ENCODE data around the gene LPAR3. TPM values are rescaled to one million over a fixed set of nuclear protein-coding genes. Genes with fewer than 3 reads are reported as not detected.

LPAR3 gene
- polyA plus RNA-seq, 3 donors: not detected

GRCh38 chr1:84773933-84774497, 119.0 kb downstream of the LPAR3 start:
- 80% methylated on average over 1 of the region's 4 CpGs for WGBS (ENCODE audit: insufficient coverage)
- H3K4me1 Mint-ChIP-seq: peaks cover 1% of the 10 kb centered on the region
- peaks cover 2 to 5% (median 4%) of the 10 kb centered on the region in 3 donors for H3K27me3 Mint-ChIP-seq (ENCODE audit: low read depth in 3 of 3)
- H3K36me3 ChIP-seq (replicated peaks in 1 of 2; ENCODE audit: control insufficient read depth in 1 of 2, insufficient read depth in 2 of 2, low read length in 2 of 2): no peaks in the 10 kb centered on the region
- H3K9me3 Mint-ChIP-seq: no peaks in the 10 kb centered on the region
- H3K27me3 ChIP-seq (ENCODE audit: control insufficient read depth in 2 of 2, insufficient read depth in 2 of 2, low read length in 2 of 2): no peaks in the 10 kb centered on the region
- no peaks in the 10 kb centered on the region for H3K79me2 ChIP-seq (ENCODE audit: insufficient read depth, low read length)
- no peaks in the 10 kb centered on the region for H3K9me3 ChIP-seq (replicated peaks in 1 of 2; ENCODE audit: control insufficient read depth in 1 of 2, insufficient read depth in 1 of 2, low read length in 2 of 2)
- H3K4me1 ChIP-seq (ENCODE audit: control insufficient read depth in 1 of 2, insufficient read depth in 2 of 2, low read length in 2 of 2): peaks cover 0 to under 1% of the 10 kb centered on the region in 2 donors
- no peak for TF ChIP-seq CTCF (IDR thresholded peaks at IDR 0.05)
- no peak overlapping the region for H3K4me3 Mint-ChIP-seq
- intact Hi-C loops (cut with micrococcal nuclease): loop anchor here in 1 of 2 donors (5.0 to 10.0 kb wide), 2 partner anchors 168 to 869 kb away; no protein-coding TSS in a partner anchor
- no peak overlapping the region for H3K27ac Mint-ChIP-seq
- no peak overlapping the region for H3K9ac ChIP-seq (ENCODE audit: insufficient read depth, low read length, poor library complexity, severe bottlenecking)
- no peak overlapping the region for H3K27ac ChIP-seq (ENCODE audit: low read depth in 1 of 2, low read length in 2 of 2)
- no peaks in the 10 kb centered on the region for H4K20me1 ChIP-seq (ENCODE audit: insufficient read depth, low read length)
- no peaks in the 10 kb centered on the region for H3K36me3 Mint-ChIP-seq
- no peak overlapping the region for H3K4me3 ChIP-seq (replicated peaks in 1 of 3; ENCODE audit: low read depth in 2 of 3, low read length in 3 of 3)
- H2AFZ ChIP-seq (ENCODE audit: insufficient read depth, low read depth, low read length, poor library complexity, severe bottlenecking): no peak overlapping the region
- no peak overlapping the region for H3K4me2 ChIP-seq (replicated peaks; ENCODE audit: extremely low read depth, low read length, poor library complexity, severe bottlenecking)
- no peak for DNase-seq

GRCh38 chr1:84773195-84773594, 119.8 kb downstream of the LPAR3 start:
- Histone ChIP-seq H3K27ac (ENCODE audit: low read depth in 1 of 2, low read length in 2 of 2) (no peak overlapping the region), H2AFZ (ENCODE audit: insufficient read depth, low read depth, low read length, poor library complexity, severe bottlenecking) (no peak overlapping the region), H3K27me3 (ENCODE audit: control insufficient read depth in 2 of 2, insufficient read depth in 2 of 2, low read length in 2 of 2) (no peaks in the 10 kb centered on the region), H3K79me2 (ENCODE audit: insufficient read depth, low read length) (no peaks in the 10 kb centered on the region), H3K9ac (ENCODE audit: insufficient read depth, low read length, poor library complexity, severe bottlenecking) (no peak overlapping the region), H4K20me1 (ENCODE audit: insufficient read depth, low read length) (no peaks in the 10 kb centered on the region), H3K36me3 (replicated peaks in 1 of 2; ENCODE audit: control insufficient read depth in 1 of 2, insufficient read depth in 2 of 2, low read length in 2 of 2) (no peaks in the 10 kb centered on the region), H3K4me3 (replicated peaks in 1 of 3; ENCODE audit: low read depth in 2 of 3, low read length in 3 of 3) (no peak overlapping the region), H3K4me1 (ENCODE audit: control insufficient read depth in 1 of 2, insufficient read depth in 2 of 2, low read length in 2 of 2) (no peaks in the 10 kb centered on the region), H3K4me2 (replicated peaks; ENCODE audit: extremely low read depth, low read length, poor library complexity, severe bottlenecking) (no peak overlapping the region), H3K9me3 (replicated peaks in 1 of 2; ENCODE audit: control insufficient read depth in 1 of 2, insufficient read depth in 1 of 2, low read length in 2 of 2) (no peaks in the 10 kb centered on the region)
- H3K36me3 Mint-ChIP-seq: no peaks in the 10 kb centered on the region
- H3K27me3 Mint-ChIP-seq (ENCODE audit: low read depth in 3 of 3): peaks cover 4 to 5% (median 4%) of the 10 kb centered on the region in 3 donors
- peak overlapping the region in 1 of 7 donors; percentile 58 for H3K27ac Mint-ChIP-seq
- WGBS (ENCODE audit: insufficient coverage): 88% methylated on average over 3 of the region's 6 CpGs
- H3K4me1 Mint-ChIP-seq: no peaks in the 10 kb centered on the region
- H3K9me3 Mint-ChIP-seq: no peaks in the 10 kb centered on the region
- H3K4me3 Mint-ChIP-seq: no peak overlapping the region
- no peak for TF ChIP-seq CTCF (IDR thresholded peaks at IDR 0.05)
- no peak for DNase-seq
- intact Hi-C loops (cut with micrococcal nuclease): loop anchor here in 1 of 2 donors (5.0 to 10.0 kb wide), 2 partner anchors 169 to 868 kb away; no protein-coding TSS in a partner anchor

Measured in CD14-positive monocyte (primary cell).